Measurements from ENCODE around the gene EIPR1. TPM values are rescaled to one million over a fixed set of nuclear protein-coding genes. Genes with fewer than 3 reads are reported as not detected.

Gene EIPR1
- total and polyA plus RNA-seq, 2 of the 4 experiments (the other 2 are of a cell fraction) = 46.5 to 67.4 TPM

DNA sequence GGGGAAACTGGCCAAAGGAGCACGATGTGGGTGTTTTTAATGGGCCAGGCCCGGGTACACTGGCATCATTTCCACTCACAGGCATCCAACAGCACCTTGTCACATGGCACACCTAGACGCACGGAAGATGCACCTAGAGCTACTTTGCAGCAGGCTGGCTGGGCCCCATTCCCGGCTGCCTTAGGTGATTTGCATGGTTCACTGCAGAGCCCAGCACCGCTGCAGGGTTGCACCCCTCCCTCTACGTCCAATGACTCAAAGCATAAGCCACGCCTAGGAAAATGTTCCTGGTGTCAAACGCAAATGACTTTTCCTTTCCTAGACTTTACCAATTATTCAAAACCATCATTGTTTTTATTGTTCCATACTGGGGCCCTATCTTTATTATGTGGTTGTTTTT, 222.9 kb downstream of the EIPR1 start:
- Histone ChIP-seq H3K79me1 (ENCODE audit: low read depth in 1 of 2, low read length in 2 of 2) (no peaks in the 10 kb centered on the region), H3K14ac (replicated peaks; ENCODE audit: low read depth, low read length) (no peak overlapping the region)
- intact Hi-C loops (cut with micrococcal nuclease) = no loop called here

More for the DNA sequence above, 222.9 kb downstream of the EIPR1 start:
- H3K18ac ChIP-seq (ENCODE audit: low read depth, low read length) = no peak overlapping the region
- H3K23ac ChIP-seq (ENCODE audit: low read depth, low read length) = no peak overlapping the region
- H4K5ac ChIP-seq (ENCODE audit: low read depth, low read length) = no peak overlapping the region
- H3K4ac ChIP-seq (ENCODE audit: low read depth, low read length) = no peak overlapping the region
- H3K27me3 ChIP-seq (ENCODE audit: control insufficient read depth, insufficient read depth, low read length) = no peaks in the 10 kb centered on the region
- no peak overlapping the region for H3K4me2 ChIP-seq (ENCODE audit: low read depth, low read length)
- no peak for TF ChIP-seq RCOR1 (IDR thresholded peaks at IDR 0.05; ENCODE audit: insufficient replicate concordance, low read length)
- TF ChIP-seq, protein P1, sequence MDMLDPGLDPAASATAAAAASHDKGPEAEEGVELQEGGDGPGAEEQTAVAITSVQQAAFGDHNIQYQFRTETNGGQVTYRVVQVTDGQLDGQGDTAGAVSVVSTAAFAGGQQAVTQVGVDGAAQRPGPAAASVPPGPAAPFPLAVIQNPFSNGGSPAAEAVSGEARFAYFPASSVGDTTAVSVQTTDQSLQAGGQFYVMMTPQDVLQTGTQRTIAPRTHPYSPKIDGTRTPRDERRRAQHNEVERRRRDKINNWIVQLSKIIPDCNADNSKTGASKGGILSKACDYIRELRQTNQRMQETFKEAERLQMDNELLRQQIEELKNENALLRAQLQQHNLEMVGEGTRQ (IDR thresholded peaks at IDR 0.05; ENCODE audit: low read depth, low read length) = no peak
- H2BK5ac ChIP-seq (ENCODE audit: low read depth, low read length, poor library complexity, severe bottlenecking) = no peak overlapping the region
- no peak overlapping the region for H2AK5ac ChIP-seq (ENCODE audit: low read depth, low read length)
- no peak for DNase-seq
- POLR2A ChIA-PET (ENCODE audit: unreplicated experiment) = no interaction called here
- H2BK120ac ChIP-seq (ENCODE audit: low read depth, low read length) = no peak overlapping the region
- no peak overlapping the region for H2AFZ ChIP-seq (replicated peaks; ENCODE audit: low read length, poor library complexity)
- BruUV-seq (replicated peaks) = no TSS peak
- no peak overlapping the region for H4K91ac ChIP-seq (ENCODE audit: insufficient read depth, low read depth, low read length)
- no peak overlapping the region for H3K4me3 ChIP-seq (ENCODE audit: insufficient read depth, low read depth, low read length)
- H3K9ac ChIP-seq (ENCODE audit: low read depth, low read length) = no peak overlapping the region
- in situ Hi-C loops (cut with MboI; ENCODE audit: low sequenced_read_pairs) (no loop called here), dilution Hi-C loops (cut with HindIII; ENCODE audit: low sequenced_read_pairs, unreplicated experiment) (no loop called here)
- WGBS, 2 experiments (ENCODE audit: extremely low coverage in 2 of 2, insufficient read length in 1 of 2) = 73% methylated on average over 2 of the region's 9 CpGs; no CpG with 5 or more reads in 1 of the 2 experiments
- no peaks in the 10 kb centered on the region for H3K4me1 ChIP-seq (ENCODE audit: control insufficient read depth, insufficient read depth, low read length)
- no peak overlapping the region for H2AK9ac ChIP-seq (replicated peaks; ENCODE audit: low read depth, low read length, poor library complexity)
- H3K9me1 ChIP-seq (ENCODE audit: insufficient read depth, low read length) = 0 out of 2 replicates have a peak, but pooled peaks cover 5% of the 10 kb centered on the region
- no peaks in the 10 kb centered on the region for H4K20me1 ChIP-seq (ENCODE audit: insufficient read depth, low read length)
- H2BK15ac ChIP-seq (ENCODE audit: low read depth, low read length) = no peak overlapping the region
- no peak overlapping the region for H4K8ac ChIP-seq (ENCODE audit: low read depth in 2 of 2, low read length in 2 of 2)
- no peak overlapping the region for H3K27ac ChIP-seq (ENCODE audit: insufficient read depth, low read length)
- H2BK20ac ChIP-seq (ENCODE audit: low read depth, low read length) = no peak overlapping the region
- no peak for ATAC-seq (ENCODE audit: low read depth)
- H3K36me3 ChIP-seq (ENCODE audit: control insufficient read depth, insufficient read depth, low read length) = no peaks in the 10 kb centered on the region
- H3K56ac ChIP-seq (ENCODE audit: extremely low read depth, insufficient read depth, low read length) = no peak overlapping the region
- CTCF ChIA-PET = no interaction called here
- H3K9me3 ChIP-seq (ENCODE audit: control insufficient read depth, insufficient read depth, low read length) = no peaks in the 10 kb centered on the region

Data from IMR-90 (cell line).